ENCODE results near the gene TSC22D4.

The TSC22D4 gene

DNA sequence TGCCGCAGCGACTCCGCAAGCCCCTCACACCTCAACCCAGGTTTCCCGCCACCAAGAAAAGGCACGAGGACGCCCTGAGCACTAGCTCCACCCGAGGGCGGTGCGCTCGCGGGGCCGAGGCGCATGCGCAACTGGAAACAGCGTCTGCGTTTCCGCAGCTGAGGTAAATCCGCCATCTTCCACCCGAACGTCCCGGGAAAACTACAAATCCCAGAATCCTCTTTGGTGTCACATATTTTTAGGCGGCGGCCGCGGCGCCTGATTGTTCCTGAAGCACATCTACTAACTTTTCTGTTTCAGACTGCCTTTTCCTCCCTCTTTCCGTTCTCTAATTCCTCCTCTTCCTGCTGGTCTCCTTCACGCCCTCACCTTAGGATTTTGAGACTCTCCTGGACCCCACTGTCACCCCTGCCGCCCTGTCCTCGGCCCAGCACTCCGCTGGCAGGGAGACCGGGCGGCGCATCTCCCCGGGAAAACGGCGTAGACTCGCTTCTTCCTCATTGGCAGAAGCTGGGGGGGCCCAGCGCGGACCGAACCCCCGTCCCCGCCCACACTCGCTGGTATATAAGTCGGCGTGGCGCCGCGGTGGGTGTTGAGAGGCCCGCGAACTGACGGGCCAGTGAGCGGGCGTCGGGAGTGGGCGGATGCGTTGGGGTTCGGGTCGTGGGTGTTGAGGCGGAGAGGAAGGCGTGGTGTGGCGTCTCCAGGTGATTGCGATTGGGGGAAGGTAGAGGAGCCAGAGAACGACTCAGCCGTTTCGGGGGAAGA is 50.6 kb downstream of the TSC22D4 start, which contains the start of gene ZCWPW1 (continued):
- TF ChIP-seq ZNF518A (tag by site-specific recombination; conservative IDR thresholded peaks at IDR 0.05; ENCODE audit: low read depth) (peak; percentile 28), ZNF621 (tag by site-specific recombination; IDR thresholded peaks at IDR 0.05) (no peak), ZNF16 (tag by site-specific recombination; IDR thresholded peaks at IDR 0.05; ENCODE audit: low read depth) (no peak), PRDM1 (tag by site-specific recombination; IDR thresholded peaks at IDR 0.05) (no peak), ZNF423 (tag by site-specific recombination; IDR thresholded peaks at IDR 0.05) (no peak), ZNF24 (tag by site-specific recombination; IDR thresholded peaks at IDR 0.05) (peak; percentile 63), BCL6B (tag by site-specific recombination; IDR thresholded peaks at IDR 0.05) (no peak; the same call in 1 of the 2 replicates), ZNF174 (tag by site-specific recombination; IDR thresholded peaks at IDR 0.05) (no peak), ZNF121 (tag by site-specific recombination; IDR thresholded peaks at IDR 0.05) (no peak; the same call in 1 of the 2 replicates), TCF7L2 (IDR thresholded peaks at IDR 0.05; ENCODE audit: borderline replicate concordance, low read depth, low read length) (no peak), ZNF558 (tag by site-specific recombination; IDR thresholded peaks at IDR 0.05) (no peak; the same call in 1 of the 2 replicates), ZNF426 (tag by site-specific recombination; IDR thresholded peaks at IDR 0.05) (no peak), ZFP69B (tag by site-specific recombination; IDR thresholded peaks at IDR 0.05) (peak; percentile 91), ZNF138 (tag by site-specific recombination; IDR thresholded peaks at IDR 0.05; ENCODE audit: borderline replicate concordance) (no peak), ZNF791 (tag by site-specific recombination; IDR thresholded peaks at IDR 0.05) (no peak), HOXD13 (CRISPR knock-in tag; IDR thresholded peaks at IDR 0.05; ENCODE audit: borderline replicate concordance) (no peak), ELK4 (IDR thresholded peaks at IDR 0.05; ENCODE audit: borderline replicate concordance, low read depth, low read length) (no peak), GLIS1 (tag by site-specific recombination; IDR thresholded peaks at IDR 0.05) (peak; percentile 88), ZNF677 (tag by site-specific recombination; IDR thresholded peaks at IDR 0.05) (no peak), ZNF221 (tag by site-specific recombination; IDR thresholded peaks at IDR 0.05; ENCODE audit: borderline replicate concordance) (no peak), ZNF529 (tag by site-specific recombination; IDR thresholded peaks at IDR 0.05; ENCODE audit: insufficient replicate concordance) (no peak), SCRT2 (tag by site-specific recombination; IDR thresholded peaks at IDR 0.05) (0 out of 2 replicates have a peak, but pooled peaks have one; percentile 16), ZNF391 (tag by site-specific recombination; IDR thresholded peaks at IDR 0.05; ENCODE audit: borderline replicate concordance, low read depth) (peak; percentile 96; the same call in 1 of the 2 replicates), ZNF580 (tag by site-specific recombination; IDR thresholded peaks at IDR 0.05) (0 out of 2 replicates have a peak, but pooled peaks have one; percentile 4), ZNF555 (tag by site-specific recombination; conservative IDR thresholded peaks at IDR 0.05) (no peak), ZNF585B (tag by site-specific recombination; IDR thresholded peaks at IDR 0.05) (no peak), ZNF501 (tag by site-specific recombination; IDR thresholded peaks at IDR 0.05) (peak; percentile 99), KLF8 (tag by site-specific recombination; IDR thresholded peaks at IDR 0.05) (peak; percentile 93)
- TF ChIP-seq, protein P1, sequence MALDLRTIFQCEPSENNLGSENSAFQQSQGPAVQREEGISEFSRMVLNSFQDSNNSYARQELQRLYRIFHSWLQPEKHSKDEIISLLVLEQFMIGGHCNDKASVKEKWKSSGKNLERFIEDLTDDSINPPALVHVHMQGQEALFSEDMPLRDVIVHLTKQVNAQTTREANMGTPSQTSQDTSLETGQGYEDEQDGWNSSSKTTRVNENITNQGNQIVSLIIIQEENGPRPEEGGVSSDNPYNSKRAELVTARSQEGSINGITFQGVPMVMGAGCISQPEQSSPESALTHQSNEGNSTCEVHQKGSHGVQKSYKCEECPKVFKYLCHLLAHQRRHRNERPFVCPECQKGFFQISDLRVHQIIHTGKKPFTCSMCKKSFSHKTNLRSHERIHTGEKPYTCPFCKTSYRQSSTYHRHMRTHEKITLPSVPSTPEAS (tag by site-specific recombination; IDR thresholded peaks at IDR 0.05) = no peak; the same call in 1 of the 2 replicates
